H1 (cell line): ENCODE results near the gene LCOR. TPM values are rescaled to one million over a fixed set of nuclear protein-coding genes. Genes with fewer than 3 reads are reported as not detected.

Source experiments
- CTCF ChIA-PET: fragments of 300-600 bp; sonication (Branson Sonifier 250); formaldehyde crosslinking; loops from one replicate; lab custom pipeline; 2021; ENCODE audit not compliant: partially characterized antibody; lab: Charles Lee
- POLR2A ChIA-PET: fragments of 300-600 bp; sonication (Branson Sonifier 250); formaldehyde crosslinking; loops from one replicate; lab custom pipeline; 2021; ENCODE audit warnings: inconsistent platforms; ENCODE audit not compliant: partially characterized antibody; lab: Charles Lee
- DNase-seq, 2 experiments: peaks; one replicate each; pipeline versions ENCODE4 v3.0.0 to v3.0.0-alpha.2; 2010 to 2022; ENCODE audit warnings: low spot score in 2 of 2, low read depth in 1 of 2, mixed read lengths in 1 of 2
- FAIRE-seq: peaks from 2 replicates; lab custom pipeline; 2011; peaks lifted over from hg19 to GRCh38; lab: Jason Lieb, UNC
- H2AFZ ChIP-seq: 2 replicates; pipeline ENCODE4 v1.8.1; 2012; ENCODE audit warnings: low read length, inconsistent platforms
- H2AK5ac ChIP-seq: 2 replicates; pipeline ENCODE4 v1.6.1; 2013; ENCODE audit warnings: low read depth, low read length
- H2BK120ac ChIP-seq: replicated peaks from 2 replicates; pipeline ENCODE3; 2013; ENCODE audit warnings: low read depth, low read length, inconsistent platforms
- H2BK12ac ChIP-seq: 2 replicates; pipeline ENCODE4 v1.6.1; 2013; ENCODE audit warnings: low read depth, low read length
- H2BK15ac ChIP-seq: 2 replicates; pipeline ENCODE4 v1.6.1; 2013; ENCODE audit warnings: low read length
- H2BK20ac ChIP-seq: 2 replicates; pipeline ENCODE4 v1.6.1; 2013; ENCODE audit warnings: low read length
- H2BK5ac ChIP-seq: 2 replicates; pipeline ENCODE4 v1.6.1; 2013; ENCODE audit warnings: low read depth, low read length
- H3K14ac ChIP-seq: 2 replicates; pipeline ENCODE4 v1.6.1; 2013; ENCODE audit warnings: inconsistent platforms; ENCODE audit not compliant: insufficient read length
- H3K18ac ChIP-seq: 2 replicates; pipeline ENCODE4 v1.6.1; 2013; ENCODE audit warnings: low read length; ENCODE audit errors: extremely low read depth
- H3K23ac ChIP-seq: 2 replicates; pipeline ENCODE4 v1.6.1; 2013; ENCODE audit warnings: inconsistent platforms; ENCODE audit not compliant: insufficient read length
- H3K23me2 ChIP-seq: 2 replicates; pipeline ENCODE4 v1.6.1; 2013; ENCODE audit warnings: low read depth, low read length
- H3K27ac ChIP-seq: 2 replicates; pipeline ENCODE4 v1.6.1; 2011; ENCODE audit warnings: low read depth, low read length, inconsistent platforms
- H3K27me3 ChIP-seq, 4 experiments: replicated peaks in 1 of 4; 1 replicate in 1 of 4; 2 replicates in 3 of 4; pipeline versions ENCODE4 v1.6.1 to v1.8.1; 2011 to 2013; ENCODE audit warnings: low read length in 3 of 4, mild to moderate bottlenecking in 3 of 4, inconsistent platforms in 2 of 4, mixed read lengths in 2 of 4, moderate library complexity in 1 of 4; ENCODE audit not compliant: control insufficient read depth in 3 of 4, insufficient read depth in 3 of 4; ENCODE audit errors: extremely low read depth in 1 of 4
- H3K36me3 ChIP-seq, 4 experiments: 2 replicates each; pipeline versions ENCODE4 v1.6.1 to v1.8.1; 2011 to 2013; ENCODE audit warnings: mild to moderate bottlenecking in 4 of 4, low read length in 3 of 4, moderate library complexity in 2 of 4, control low read depth in 1 of 4, inconsistent platforms in 1 of 4; ENCODE audit not compliant: insufficient read depth in 4 of 4, control insufficient read depth in 2 of 4
- H3K4ac ChIP-seq: replicated peaks from 2 replicates; pipeline ENCODE3; 2013; ENCODE audit warnings: low read length, low read depth, mixed read lengths, inconsistent platforms; ENCODE audit not compliant: insufficient read length
- H3K4me1 ChIP-seq, 4 experiments: replicated peaks in 1 of 4; 1 replicate in 1 of 4; 2 replicates in 3 of 4; pipeline versions ENCODE4 v1.6.1 to v1.8.1; 2011 to 2013; ENCODE audit warnings: low read length in 3 of 4, inconsistent platforms in 2 of 4, mixed read lengths in 1 of 4; ENCODE audit not compliant: insufficient read depth in 4 of 4, control insufficient read depth in 3 of 4
- H3K4me2 ChIP-seq, 2 experiments: 2 replicates each; pipeline versions ENCODE4 v1.6.1 to v1.8.1; 2011 to 2013; ENCODE audit warnings: low read depth in 2 of 2, low read length in 2 of 2, control low read depth in 1 of 2, inconsistent platforms in 1 of 2, mild to moderate bottlenecking in 1 of 2; ENCODE audit not compliant: insufficient read depth in 1 of 2
- H3K4me3 ChIP-seq, 4 experiments: fragments of 200-600, 300-600 bp in 1 of 4; sonication (generic), shearing (Covaris generic), sonication (Bioruptor Twin) in 1 of 4; 2 replicates each; pipeline versions ENCODE4 v1.5.1 to v1.8.1; 2011 to 2016; ENCODE audit warnings: low read length in 4 of 4, low read depth in 3 of 4, control low read depth in 2 of 4, inconsistent platforms in 2 of 4, mild to moderate bottlenecking in 2 of 4, mixed read lengths in 1 of 4, moderate library complexity in 1 of 4; ENCODE audit not compliant: insufficient read depth in 2 of 4; ENCODE audit errors: extremely low read depth in 1 of 4
- H3K56ac ChIP-seq: replicated peaks from 2 replicates; pipeline ENCODE3; 2013; ENCODE audit warnings: low read depth, mild to moderate bottlenecking, mixed read lengths, low read length, inconsistent platforms; ENCODE audit not compliant: insufficient read length
- H3K79me1 ChIP-seq: 2 replicates; pipeline ENCODE4 v1.6.1; 2013; ENCODE audit warnings: low read depth, low read length, control low read depth
- H3K79me2 ChIP-seq, 2 experiments: 2 replicates each; pipeline versions ENCODE4 v1.6.1 to v1.8.1; 2012 to 2013; ENCODE audit warnings: low read length in 2 of 2, mild to moderate bottlenecking in 2 of 2, inconsistent platforms in 1 of 2; ENCODE audit not compliant: insufficient read depth in 2 of 2, control insufficient read depth in 1 of 2
- H3K9ac ChIP-seq, 4 experiments: replicated peaks in 1 of 4; 1 replicate in 1 of 4; 2 replicates in 3 of 4; pipeline versions ENCODE4 v1.6.1 to v1.8.1; 2011 to 2013; ENCODE audit warnings: low read depth in 3 of 4, low read length in 3 of 4, control low read depth in 2 of 4, mild to moderate bottlenecking in 2 of 4, moderate library complexity in 2 of 4, inconsistent platforms in 1 of 4; ENCODE audit errors: extremely low read depth in 1 of 4
- H3K9me3 ChIP-seq, 2 experiments: 2 replicates each; pipeline versions ENCODE4 v1.6.1 to v1.8.1; 2012 to 2013; ENCODE audit warnings: mild to moderate bottlenecking in 2 of 2, moderate library complexity in 2 of 2, control low read depth in 1 of 2, inconsistent platforms in 1 of 2, low read depth in 1 of 2, low read length in 1 of 2, mixed read lengths in 1 of 2; ENCODE audit not compliant: insufficient read depth in 2 of 2
- H4K20me1 ChIP-seq, 2 experiments: replicated peaks in 1 of 2; 2 replicates each; pipeline versions ENCODE3 to v1.8.1; 2011 to 2013; ENCODE audit warnings: inconsistent platforms in 2 of 2, low read length in 2 of 2, mild to moderate bottlenecking in 1 of 2; ENCODE audit not compliant: insufficient read depth in 2 of 2, control insufficient read depth in 1 of 2
- H4K5ac ChIP-seq: 2 replicates; pipeline ENCODE4 v1.6.1; 2013; ENCODE audit warnings: low read length, low read depth, mixed read lengths, inconsistent platforms; ENCODE audit not compliant: insufficient read length
- H4K8ac ChIP-seq: 2 replicates; pipeline ENCODE4 v1.8.0; 2013; ENCODE audit warnings: mild to moderate bottlenecking, moderate library complexity, low read length, inconsistent platforms; ENCODE audit not compliant: insufficient read depth; ENCODE audit errors: extremely low read depth
- H4K91ac ChIP-seq: replicated peaks from 2 replicates; pipeline ENCODE3; 2013; ENCODE audit warnings: low read length, mixed read lengths, inconsistent platforms; ENCODE audit not compliant: insufficient read length
- BACH1 ChIP-seq: IDR thresholded peaks from 2 replicates; pipeline ENCODE4 v1.6.1; 2012; ENCODE audit warnings: low read length, improper control_type of control experiment
- CTCF ChIP-seq, 3 experiments: IDR thresholded peaks; 1 replicate in 2 of 3; 2 replicates in 1 of 3; pipeline versions ENCODE4 v1.5.1 to v1.6.1; 2011; ENCODE audit warnings: low read length in 3 of 3, mild to moderate bottlenecking in 3 of 3, inconsistent platforms in 2 of 3, low read depth in 1 of 3, moderate library complexity in 1 of 3; ENCODE audit not compliant: insufficient read depth in 1 of 3; ENCODE audit errors: control extremely low read depth in 1 of 3
- KDM1A ChIP-seq: fragments of 200-600, 300-600 bp; sonication (generic); IDR thresholded peaks from 2 replicates; pipeline ENCODE4 v1.7.1; 2016; ENCODE audit warnings: mild to moderate bottlenecking, low read length, borderline replicate concordance
- KDM5A ChIP-seq: fragments of 200-600 bp; IDR thresholded peaks from 2 replicates; pipeline ENCODE4 v1.7.1; 2012; ENCODE audit warnings: mild to moderate bottlenecking, low read length, inconsistent platforms, mixed read lengths
- MAFK ChIP-seq: IDR thresholded peaks from 2 replicates; pipeline ENCODE4 v1.6.1; 2012; ENCODE audit warnings: low read depth, mild to moderate bottlenecking, improper control_type of control experiment, low read length
- POLR2AphosphoS5 ChIP-seq: IDR thresholded peaks from 2 replicates; pipeline ENCODE4 v1.6.1; 2011; ENCODE audit warnings: low read depth, low read length
- SIX5 ChIP-seq: IDR thresholded peaks from 2 replicates; pipeline ENCODE4 v1.6.1; 2011; ENCODE audit warnings: mild to moderate bottlenecking, low read depth, low read length
- SP1 ChIP-seq: IDR thresholded peaks from 2 replicates; pipeline ENCODE4 v1.6.1; 2011; ENCODE audit warnings: low read depth, low read length
- SUZ12 ChIP-seq: fragments of 200-600 bp; sonication (generic); IDR thresholded peaks from 2 replicates; pipeline ENCODE4 v1.6.1; 2012; ENCODE audit warnings: mild to moderate bottlenecking, inconsistent platforms, low read length, moderate library complexity, mixed read lengths
- TEAD4 ChIP-seq: IDR thresholded peaks from 2 replicates; pipeline ENCODE4 v1.6.1; 2012; ENCODE audit warnings: low read depth, low read length, inconsistent platforms, mixed read lengths
- WGBS, 2 experiments: shearing (Covaris generic) in 1 of 2; methylation state at CpG; one replicate each; pipeline versions ENCODE4 v1.1.6 to v1.1.7; 2013 to 2015; ENCODE audit warnings: low lambda C conversion rate in 2 of 2, mixed read lengths in 2 of 2, inconsistent platforms in 1 of 2, low coverage in 1 of 2, missing lambda C conversion rate in 1 of 2; ENCODE audit not compliant: insufficient replicate concordance in 2 of 2, insufficient coverage in 1 of 2, insufficient read length in 1 of 2; ENCODE audit errors: extremely low coverage in 1 of 2, missing lambda C conversion rate in 1 of 2; 5-methylcytosine and 5-hydroxymethylcytosine counted together
- polyA plus RNA-seq, 7 experiments: library from polyadenylated mRNA; depleted of rRNA in 3 of 7; stranded (reverse) in 5 of 7; unstranded in 2 of 7; fragments of >200 nt in 5 of 7; fragments of 200-250 nt in 2 of 7; gene quantifications; 1 replicate in 5 of 7; 2 replicates in 1 of 7; 4 replicates in 1 of 7; pipeline versions ENCODE4 v1.2.1 to v1.2.3, GENCODE V29; 2011 to 2013; ENCODE audit warnings: missing spikeins in 2 of 7, mixed read lengths in 2 of 7
- total RNA-seq: library from RNA; stranded (reverse); fragmentation: NEBNext Ultra II Directional; extraction: Animal tissue kit (Norgen Biotek cat#: 25700); gene quantifications from 2 replicates; pipeline ENCODE4 v1.2.1, GENCODE V29; 2021

The LCOR gene
- total and polyA plus RNA-seq, 2 of the 8 experiments (the other 6 are each of a cell fraction or from before 2014, with no cell fraction given): 4.7 to 25.5 TPM

GRCh38 chr10:96842896-96843723, 11.0 kb downstream of the LCOR start:
- Histone ChIP-seq H3K4me1 (peaks cover 4 to 9% (median 5%) of the 10 kb centered on the region in 4 experiments; a peak in 4 of 7 replicates), H3K79me1 (peaks cover 2% of the 10 kb centered on the region; the same call in 1 of the 2 replicates), H2BK120ac (peak overlapping the region; percentile 6), H2BK12ac (no peak overlapping the region), H4K20me1 (peaks cover 2 to 3% of the 10 kb centered on the region in 2 experiments), H2AK5ac (no peak overlapping the region), H3K9me3 (no peaks in the 10 kb centered on the region), H3K9ac (no peak overlapping the region), H3K27me3 (no peaks in the 10 kb centered on the region), H3K4me2 (no peak overlapping the region), H3K4me3 (no peak overlapping the region), H2BK15ac (no peak overlapping the region), H3K23me2 (no peaks in the 10 kb centered on the region; the same call in 1 of the 2 replicates), H3K79me2 (peaks cover 14 to 94% of the 10 kb centered on the region in 2 experiments; a peak in 3 of 4 replicates), H4K91ac (no peak overlapping the region), H3K56ac (no peak overlapping the region), H3K14ac (no peak overlapping the region), H3K23ac (no peak overlapping the region), H3K36me3 (no peaks in the 10 kb centered on the region), H4K8ac (no peak overlapping the region), H3K27ac (peak overlapping the region; percentile 12; the same call in 1 of the 2 replicates), H4K5ac (no peak overlapping the region), H2BK20ac (no peak overlapping the region), H2BK5ac (no peak overlapping the region), H3K4ac (no peak overlapping the region), H2AFZ (no peak overlapping the region), H3K18ac (no peak overlapping the region)
- WGBS, 2 experiments: 85% methylated on average over 8 of the region's 8 CpGs; no CpG with 5 or more reads in 1 of the 2 experiments
- POLR2A ChIA-PET: interaction anchor here (0.6 to 3.6 kb wide), 2 partner anchors 10 to 102 kb away, joined by 3 to 16 read pairs; partner anchors contain the start of gene LCOR
- DNase-seq (no peak), FAIRE-seq (no peak)
- CTCF ChIA-PET: interaction anchor here (0.6 kb wide), 1 partner anchor 45 kb away, joined by 5 read pairs; no protein-coding TSS in a partner anchor
- no peak for TF ChIP-seq CTCF (IDR thresholded peaks at IDR 0.05; ENCODE audit: control extremely low read depth in 1 of 3, insufficient read depth in 1 of 3, low read depth in 1 of 3, low read length in 3 of 3)
- no peak for TF ChIP-seq SP1
- TF ChIP-seq SIX5: no peak
- TF ChIP-seq POLR2AphosphoS5: no peak
- no peak for TF ChIP-seq KDM1A
- TF ChIP-seq BACH1: no peak
- no peak for TF ChIP-seq KDM5A
- no peak for TF ChIP-seq SUZ12
- TF ChIP-seq TEAD4: no peak
- no peak for TF ChIP-seq MAFK
